CD14-positive monocyte (primary cell): ENCODE data around the gene SRSF2. TPM values are rescaled to one million over a fixed set of nuclear protein-coding genes. Genes with fewer than 3 reads are reported as not detected.

Source experiments
- DNase-seq, 3 donors: peaks; one replicate each; pipeline ENCODE4 v3.0.0-alpha.2; 2011 to 2022
- H2AFZ ChIP-seq: 2 replicates; pipeline ENCODE4 v1.6.0; 2012; ENCODE audit warnings: mild to moderate bottlenecking, low read depth, low read length, inconsistent platforms; ENCODE audit not compliant: insufficient read depth, poor library complexity, severe bottlenecking
- H3K27ac ChIP-seq, 2 donors: 1 replicate in 1 of 2; 2 replicates in 1 of 2; pipeline ENCODE4 v1.5.1; 2012 to 2013; ENCODE audit warnings: low read length in 2 of 2, control low read depth in 1 of 2, inconsistent platforms in 1 of 2, low read depth in 1 of 2, mild to moderate bottlenecking in 1 of 2
- H3K27me3 ChIP-seq, 2 donors: one replicate each; pipeline versions ENCODE4 v1.6.0 to v1.6.1; 2011 to 2013; ENCODE audit warnings: low read length in 2 of 2; ENCODE audit not compliant: control insufficient read depth in 2 of 2, insufficient read depth in 2 of 2
- H3K36me3 ChIP-seq, 2 donors: replicated peaks in 1 of 2; 1 replicate in 1 of 2; 2 replicates in 1 of 2; pipeline versions ENCODE4 v1.5.1 to v1.6.1; 2012 to 2013; ENCODE audit warnings: low read length in 2 of 2, control low read depth in 1 of 2, inconsistent platforms in 1 of 2, mild to moderate bottlenecking in 1 of 2; ENCODE audit not compliant: insufficient read depth in 2 of 2, control insufficient read depth in 1 of 2
- H3K4me1 ChIP-seq, 2 donors: 1 replicate in 1 of 2; 2 replicates in 1 of 2; pipeline versions ENCODE4 v1.5.1 to v1.6.1; 2012 to 2013; ENCODE audit warnings: low read length in 2 of 2, control low read depth in 1 of 2, inconsistent platforms in 1 of 2, mild to moderate bottlenecking in 1 of 2, moderate library complexity in 1 of 2; ENCODE audit not compliant: insufficient read depth in 2 of 2, control insufficient read depth in 1 of 2
- H3K4me2 ChIP-seq: replicated peaks from 2 replicates; pipeline ENCODE3; 2012; ENCODE audit warnings: low read length, moderate library complexity, mild to moderate bottlenecking; ENCODE audit not compliant: poor library complexity, severe bottlenecking; ENCODE audit errors: extremely low read depth
- H3K4me3 ChIP-seq, 3 experiments: fragments of 200-600 bp in 1 of 3; sonication (generic) in 1 of 3; replicated peaks in 1 of 3; 1 replicate in 2 of 3; 2 replicates in 1 of 3; pipeline ENCODE4 v1.5.1; 2011 to 2013; ENCODE audit warnings: low read length in 3 of 3, mild to moderate bottlenecking in 3 of 3, control low read depth in 2 of 3, low read depth in 2 of 3, inconsistent platforms in 1 of 3, moderate library complexity in 1 of 3
- H3K79me2 ChIP-seq: 2 replicates; pipeline ENCODE4 v1.6.0; 2012; ENCODE audit warnings: mild to moderate bottlenecking, control low read depth, inconsistent platforms, low read length, moderate library complexity; ENCODE audit not compliant: insufficient read depth
- H3K9ac ChIP-seq: 2 replicates; pipeline ENCODE4 v1.6.0; 2017; ENCODE audit warnings: low read length, mild to moderate bottlenecking; ENCODE audit not compliant: insufficient read depth, poor library complexity, severe bottlenecking
- H3K9me3 ChIP-seq, 2 donors: replicated peaks in 1 of 2; 1 replicate in 1 of 2; 2 replicates in 1 of 2; pipeline versions ENCODE4 v1.5.1 to v1.6.1; 2012 to 2013; ENCODE audit warnings: low read length in 2 of 2, control low read depth in 1 of 2; ENCODE audit not compliant: control insufficient read depth in 1 of 2, insufficient read depth in 1 of 2
- H4K20me1 ChIP-seq: 2 replicates; pipeline ENCODE4 v1.6.0; 2012; ENCODE audit warnings: mild to moderate bottlenecking, low read length, control low read depth, moderate library complexity; ENCODE audit not compliant: insufficient read depth
- H3K27ac Mint-ChIP-seq, 7 donors: one replicate each; pipeline ENCODE4 v1.8.0; 2020; ENCODE audit warnings: mild to moderate bottlenecking in 7 of 7, mixed read lengths in 7 of 7, moderate library complexity in 6 of 7, inconsistent platforms in 2 of 7
- H3K27me3 Mint-ChIP-seq, 3 donors: one replicate each; pipeline ENCODE4 v1.8.0; 2021 to 2022; ENCODE audit warnings: low read depth in 3 of 3, mild to moderate bottlenecking in 3 of 3, mixed read lengths in 3 of 3, moderate library complexity in 3 of 3, inconsistent platforms in 1 of 3
- H3K36me3 Mint-ChIP-seq, 2 donors: one replicate each; pipeline ENCODE4 v1.8.0; 2020; ENCODE audit warnings: mixed read lengths in 2 of 2, inconsistent platforms in 1 of 2, mild to moderate bottlenecking in 1 of 2
- H3K4me1 Mint-ChIP-seq: one replicate; pipeline ENCODE4 v1.8.0; 2020; ENCODE audit warnings: mild to moderate bottlenecking, mixed read lengths
- H3K4me3 Mint-ChIP-seq, 2 donors: one replicate each; pipeline ENCODE4 v1.8.0; 2020; ENCODE audit warnings: mild to moderate bottlenecking in 2 of 2, mixed read lengths in 2 of 2, moderate library complexity in 1 of 2
- H3K9me3 Mint-ChIP-seq, 7 donors: one replicate each; pipeline ENCODE4 v1.8.0; 2020 to 2022; ENCODE audit warnings: mixed read lengths in 7 of 7, mild to moderate bottlenecking in 6 of 7, moderate library complexity in 6 of 7, inconsistent platforms in 2 of 7
- WGBS: methylation state at CpG from one replicate; pipeline ENCODE4 v1.1.5; 2013; ENCODE audit warnings: missing lambda C conversion rate; ENCODE audit not compliant: insufficient coverage; 5-methylcytosine and 5-hydroxymethylcytosine counted together
- intact Hi-C, 2 donors: fragments of 100-400 bp; cut with micrococcal nuclease; formaldehyde crosslinking; loops; one replicate each; pipeline versions ENCODE4 v1.15.0 to v1.15.1; 2023
- polyA plus RNA-seq, 3 donors: library from polyadenylated mRNA; depleted of rRNA in 1 of 3; unstranded in 2 of 3; stranded (reverse) in 1 of 3; fragments of 300-500 nt in 2 of 3; fragments of >200 nt in 1 of 3; fragmentation: Illumina TruSeq in 2 of 3; gene quantifications; 1 replicate in 2 of 3; 2 replicates in 1 of 3; pipeline ENCODE4 v1.2.3, GENCODE V29; 2012 to 2021
- small RNA-seq: library from RNA; depleted of rRNA; stranded (forward); fragments of <200 nt; gene quantifications from one replicate; pipeline ENCODE3, GENCODE V24; 2012; ENCODE audit warnings: low read depth; ENCODE audit not compliant: insufficient read length
- TF ChIP-seq, protein P1 (sequence below): fragments of 200-600 bp; IDR thresholded peaks from one replicate; pipeline ENCODE4 v1.8.0; 2022; ENCODE audit warnings: antibody characterized with exemption, mild to moderate bottlenecking

The SRSF2 gene
- polyA plus RNA-seq, 3 donors, result 124 to 386 (median 125) TPM

DNA sequence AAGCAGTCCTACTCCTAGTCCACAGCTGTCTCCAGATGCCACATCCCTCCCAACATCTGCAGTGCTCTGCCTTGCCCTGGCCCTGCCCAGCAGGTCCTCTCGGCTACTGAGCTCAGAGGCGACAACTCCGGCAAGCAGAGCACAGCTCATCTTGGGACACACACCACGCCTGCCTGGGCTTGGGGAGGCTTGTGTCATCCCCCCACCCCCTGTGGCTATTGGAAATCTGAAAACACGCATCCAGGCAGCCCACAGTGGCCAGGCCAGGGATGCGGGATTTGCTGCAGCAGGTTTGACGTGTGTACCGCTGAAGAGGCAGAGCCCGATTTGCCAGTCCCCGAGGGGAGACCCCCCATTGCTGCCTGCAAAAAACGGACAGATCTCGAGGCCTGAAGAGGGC, 51.8 kb downstream of the SRSF2 start:
- TF ChIP-seq, protein P1, sequence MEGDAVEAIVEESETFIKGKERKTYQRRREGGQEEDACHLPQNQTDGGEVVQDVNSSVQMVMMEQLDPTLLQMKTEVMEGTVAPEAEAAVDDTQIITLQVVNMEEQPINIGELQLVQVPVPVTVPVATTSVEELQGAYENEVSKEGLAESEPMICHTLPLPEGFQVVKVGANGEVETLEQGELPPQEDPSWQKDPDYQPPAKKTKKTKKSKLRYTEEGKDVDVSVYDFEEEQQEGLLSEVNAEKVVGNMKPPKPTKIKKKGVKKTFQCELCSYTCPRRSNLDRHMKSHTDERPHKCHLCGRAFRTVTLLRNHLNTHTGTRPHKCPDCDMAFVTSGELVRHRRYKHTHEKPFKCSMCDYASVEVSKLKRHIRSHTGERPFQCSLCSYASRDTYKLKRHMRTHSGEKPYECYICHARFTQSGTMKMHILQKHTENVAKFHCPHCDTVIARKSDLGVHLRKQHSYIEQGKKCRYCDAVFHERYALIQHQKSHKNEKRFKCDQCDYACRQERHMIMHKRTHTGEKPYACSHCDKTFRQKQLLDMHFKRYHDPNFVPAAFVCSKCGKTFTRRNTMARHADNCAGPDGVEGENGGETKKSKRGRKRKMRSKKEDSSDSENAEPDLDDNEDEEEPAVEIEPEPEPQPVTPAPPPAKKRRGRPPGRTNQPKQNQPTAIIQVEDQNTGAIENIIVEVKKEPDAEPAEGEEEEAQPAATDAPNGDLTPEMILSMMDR, result no peak
- no peaks in the 10 kb centered on the region for H3K4me1 ChIP-seq
- no peaks in the 10 kb centered on the region for H3K79me2 ChIP-seq
- no peak overlapping the region for H3K27ac ChIP-seq
- no peak overlapping the region for H3K4me2 ChIP-seq
- H3K27me3 ChIP-seq, result no peaks in the 10 kb centered on the region
- peaks cover 3% of the 10 kb centered on the region for H3K4me1 Mint-ChIP-seq
- 91% methylated on average over 12 of the region's 12 CpGs for WGBS
- H3K4me3 ChIP-seq, result no peak overlapping the region
- no peak for DNase-seq
- H3K4me3 Mint-ChIP-seq, result no peak overlapping the region
- no peak overlapping the region for H2AFZ ChIP-seq
- no peak overlapping the region for H3K9ac ChIP-seq
- peak overlapping the region in 1 of 7 donors; percentile 54 for H3K27ac Mint-ChIP-seq
- H3K36me3 Mint-ChIP-seq, result no peaks in the 10 kb centered on the region
- H3K36me3 ChIP-seq, result no peaks in the 10 kb centered on the region
- H3K9me3 ChIP-seq, result no peaks in the 10 kb centered on the region
- peaks cover 0 to 6% (median 2%) of the 10 kb centered on the region in 3 donors for H3K27me3 Mint-ChIP-seq
- H4K20me1 ChIP-seq, result no peaks in the 10 kb centered on the region
- no peaks in the 10 kb centered on the region for H3K9me3 Mint-ChIP-seq
- intact Hi-C loops, result no loop called here

DNA sequence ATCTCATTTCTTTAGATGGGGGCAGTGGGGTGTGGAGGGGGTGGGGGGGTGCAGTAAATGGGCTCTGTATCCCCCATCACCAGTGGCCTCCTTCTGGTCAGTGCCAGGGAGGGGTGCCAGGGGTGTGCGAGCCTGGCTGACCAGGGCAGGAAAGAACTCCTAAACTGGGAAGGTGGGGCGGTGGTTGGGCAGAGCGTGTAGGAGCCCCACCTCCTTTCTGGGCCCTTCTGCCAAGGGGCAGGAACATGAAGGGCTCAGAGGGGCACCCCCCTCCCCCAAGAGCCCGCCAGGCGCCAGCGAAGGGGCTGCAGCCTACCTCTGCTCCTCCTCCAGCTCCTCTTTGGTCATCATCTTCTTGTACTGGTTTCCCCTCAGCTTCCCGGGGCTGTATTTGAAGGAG, 52.4 kb downstream of the SRSF2 start:
- no peak overlapping the region for H3K27ac ChIP-seq
- DNase-seq, result no peak
- H3K9ac ChIP-seq, result no peak overlapping the region
- H3K9me3 ChIP-seq, result no peaks in the 10 kb centered on the region
- no peak overlapping the region for H3K4me3 Mint-ChIP-seq
- H3K36me3 Mint-ChIP-seq, result no peaks in the 10 kb centered on the region
- H3K4me1 ChIP-seq, result no peaks in the 10 kb centered on the region
- no peak overlapping the region for H3K27ac Mint-ChIP-seq
- H2AFZ ChIP-seq, result no peak overlapping the region
- intact Hi-C loops, result no loop called here
- H3K79me2 ChIP-seq, result no peaks in the 10 kb centered on the region
- peaks cover 3% of the 10 kb centered on the region for H3K4me1 Mint-ChIP-seq
- no CpG with 5 or more reads among the region's 7 CpGs for WGBS
- TF ChIP-seq, protein P1, result no peak
- no peak overlapping the region for H3K4me2 ChIP-seq
- H3K9me3 Mint-ChIP-seq, result no peaks in the 10 kb centered on the region
- no peaks in the 10 kb centered on the region for H3K36me3 ChIP-seq
- H4K20me1 ChIP-seq, result no peaks in the 10 kb centered on the region
- no peak overlapping the region for H3K4me3 ChIP-seq
- H3K27me3 Mint-ChIP-seq, result peaks cover 0 to 6% (median 2%) of the 10 kb centered on the region in 3 donors
- no peaks in the 10 kb centered on the region for H3K27me3 ChIP-seq

Small RNAs within 50 kb of the gene (small RNA-seq; reads per million reads assigned to genes)
- gene AC005837.3, result not detected
- not detected for gene RF02271
- not detected for gene RNU6-97P
- not detected for gene RNY4P36

Other genes starting within 250 kb of the SRSF2 start
- 100 to 1,000 TPM in 1 of 3 donors, 10 to 100 TPM in 2; 36.9 to 124 (median 68.6) TPM for gene RHBDF2, start 235.9 kb downstream of the SRSF2 start, polyA plus RNA-seq
- not detected for gene CYGB, start 199.6 kb downstream of the SRSF2 start, polyA plus RNA-seq
- not detected for gene PRCD, start 197.3 kb downstream of the SRSF2 start, polyA plus RNA-seq
- gene ST6GALNAC2, start 151.5 kb downstream of the SRSF2 start, polyA plus RNA-seq, result 10 to 100 TPM in 2 of 3 donors, 1 to 10 TPM in 1; 8.3 to 11.8 (median 11.8) TPM
- not detected for gene ST6GALNAC1, start 93.6 kb downstream of the SRSF2 start, polyA plus RNA-seq
- under 1 TPM; 0.13 to 0.81 (median 0.30) TPM for gene MXRA7, start 26.4 kb downstream of the SRSF2 start, polyA plus RNA-seq
- 10 to 100 TPM; 24.6 to 75.0 (median 26.2) TPM for gene JMJD6, start 10.7 kb downstream of the SRSF2 start, polyA plus RNA-seq
- gene METTL23, start 10.5 kb downstream of the SRSF2 start, polyA plus RNA-seq, result 10 to 100 TPM; 37.9 to 71.3 (median 56.5) TPM
- 10 to 100 TPM; 19.8 to 24.8 (median 23.8) TPM for gene MFSD11, start 788 bp upstream of the SRSF2 start, polyA plus RNA-seq
- not detected for gene MGAT5B, start 131.1 kb upstream of the SRSF2 start, polyA plus RNA-seq